HG02870 (cell line): ENCODE results near the gene LRBA.
"Not testable (repeated sequence)": the region's sequence is repeated elsewhere in the genome, so short reads cannot be mapped to it uniquely, and the experiment has no call there.

Experiments
- ATAC-seq: cut with Tn5 transposase; IDR thresholded peaks from one replicate; pipeline ENCODE4 v1.9.1; 2021; ENCODE audit warnings: mild to moderate bottlenecking, moderate library complexity; ENCODE audit not compliant: unreplicated experiment

The LRBA gene

GRCh38 chr4:151015459-151016347, 619 bp upstream of the LRBA start:
- peak; percentile 71 for ATAC-seq

DNA sequence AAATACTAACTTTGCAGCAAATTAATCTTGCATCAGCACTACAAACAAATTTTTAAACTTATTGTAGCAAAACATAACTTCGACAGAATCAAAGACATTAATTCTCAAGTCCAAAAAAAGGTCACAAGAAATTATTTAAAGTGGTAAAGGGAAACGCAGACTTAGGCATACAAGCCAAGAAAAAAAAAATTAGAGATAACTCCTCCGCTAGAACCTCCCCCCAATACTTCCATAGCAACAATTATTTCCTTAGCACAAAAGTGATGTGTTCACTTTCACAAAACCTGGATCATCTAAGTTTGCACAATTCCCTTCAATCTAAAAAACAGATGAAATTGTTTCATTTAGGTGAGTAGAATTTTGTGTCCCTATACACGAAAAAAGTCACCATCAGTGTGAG, 1.1 kb downstream of the LRBA start:
- ATAC-seq = no peak

- ATAC-seq = no peak
Observed at GRCh38 chr4:151013491-151013890, 1.6 kb downstream of the LRBA start.

GRCh38 chr4:151012820-151013219, 2.3 kb downstream of the LRBA start:
- no peak for ATAC-seq

DNA sequence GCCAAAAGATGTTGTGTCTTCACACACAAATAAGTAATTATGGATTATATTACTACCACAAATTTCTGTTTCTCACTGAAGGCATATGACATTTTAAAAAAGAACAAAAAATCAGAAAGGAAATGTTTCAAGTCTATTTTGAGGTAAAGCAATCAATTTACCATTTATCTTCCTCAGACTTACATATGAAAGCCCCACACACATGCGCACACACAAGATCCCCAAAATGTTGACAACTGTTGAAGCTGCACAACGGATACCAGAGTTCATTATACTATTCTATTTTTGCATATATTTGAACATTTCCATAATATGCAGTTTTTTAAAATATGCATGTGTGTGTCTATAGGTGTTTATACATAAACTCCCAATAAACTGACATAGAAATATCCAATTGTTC, 2.7 kb downstream of the LRBA start:
- ATAC-seq = no peak

DNA sequence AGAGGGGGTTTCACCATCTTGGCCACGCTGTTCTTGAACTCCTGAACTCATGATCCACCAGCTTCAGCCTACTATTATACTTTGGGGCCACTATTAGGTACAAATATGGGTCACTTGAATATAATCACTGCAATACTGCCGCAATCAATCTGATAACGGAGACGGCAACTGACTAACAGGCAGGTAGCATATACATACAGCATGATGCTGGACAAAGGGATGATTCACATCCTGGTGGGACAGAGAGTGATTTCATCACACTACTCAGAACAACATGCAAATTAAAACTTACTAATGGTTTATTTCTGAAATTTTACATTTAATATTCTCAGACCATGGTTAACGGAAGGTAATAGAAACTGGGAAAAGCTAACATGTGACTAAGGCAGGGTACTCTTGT, 10.9 kb downstream of the LRBA start:
- ATAC-seq = no peak

GRCh38 chr4:151000747-151001429, 14.2 kb downstream of the LRBA start:
- no peak for ATAC-seq

- no peak for ATAC-seq
Observed at GRCh38 chr4:150999086-150999485, 16.0 kb downstream of the LRBA start.

DNA sequence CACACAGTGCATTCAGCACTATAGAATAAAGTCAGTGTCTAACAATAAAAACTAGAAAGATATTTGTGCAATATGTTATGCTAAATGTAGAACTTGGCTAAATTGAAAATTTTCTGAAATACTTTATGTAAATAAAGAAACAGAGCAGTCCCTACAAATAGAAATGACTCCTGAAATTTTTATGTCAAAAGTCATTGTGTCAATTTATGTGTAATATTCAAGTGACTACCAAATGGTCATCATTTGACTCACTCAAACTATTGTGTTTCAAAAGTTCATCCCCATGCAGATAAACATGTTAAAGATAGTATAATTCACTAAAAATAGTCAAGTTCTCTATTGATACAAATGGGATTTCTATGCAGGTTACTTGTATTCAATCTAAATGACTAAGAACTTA, 17.9 kb downstream of the LRBA start:
- no peak for ATAC-seq

GRCh38 chr4:150994721-150995120, 20.4 kb downstream of the LRBA start:
- ATAC-seq = no peak

DNA sequence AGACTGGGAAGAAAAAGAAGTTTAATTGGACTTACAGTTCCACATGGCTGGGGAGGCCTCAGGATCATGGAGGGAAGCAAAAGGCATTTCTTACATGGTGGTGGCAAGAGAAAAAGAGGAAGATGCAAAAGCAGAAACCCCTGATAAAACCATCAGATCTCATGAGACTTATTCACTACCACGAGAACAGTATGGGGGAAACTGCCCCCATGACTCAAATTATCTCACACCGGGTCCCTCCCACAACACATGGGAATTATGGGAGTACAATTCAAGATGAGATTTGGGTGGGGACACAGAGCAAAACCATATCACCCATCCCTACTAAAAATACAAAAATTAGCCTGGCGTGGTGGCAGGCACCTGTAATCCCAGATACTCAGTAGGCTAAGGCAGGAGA, 21.5 kb downstream of the LRBA start:
- ATAC-seq = not testable (repeated sequence)

DNA sequence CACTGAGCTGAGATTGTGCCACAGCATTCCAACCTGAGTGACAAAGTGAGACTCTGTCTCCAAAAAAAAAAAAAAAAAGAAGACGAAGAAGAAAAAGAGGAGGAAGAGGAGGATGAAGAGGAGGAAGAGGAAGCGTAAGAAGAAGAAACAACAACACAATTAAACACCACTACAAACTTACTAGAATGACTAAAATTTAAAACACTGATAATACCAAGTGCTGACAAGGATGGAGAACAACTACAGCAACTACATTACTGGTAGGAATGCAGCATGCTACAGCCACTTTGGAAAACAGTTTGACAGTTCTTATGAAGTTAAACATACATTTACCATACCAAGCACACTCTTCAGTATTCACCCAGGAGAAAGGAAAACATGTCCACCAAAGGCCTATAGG, 24.1 kb downstream of the LRBA start:
- no peak for ATAC-seq

DNA sequence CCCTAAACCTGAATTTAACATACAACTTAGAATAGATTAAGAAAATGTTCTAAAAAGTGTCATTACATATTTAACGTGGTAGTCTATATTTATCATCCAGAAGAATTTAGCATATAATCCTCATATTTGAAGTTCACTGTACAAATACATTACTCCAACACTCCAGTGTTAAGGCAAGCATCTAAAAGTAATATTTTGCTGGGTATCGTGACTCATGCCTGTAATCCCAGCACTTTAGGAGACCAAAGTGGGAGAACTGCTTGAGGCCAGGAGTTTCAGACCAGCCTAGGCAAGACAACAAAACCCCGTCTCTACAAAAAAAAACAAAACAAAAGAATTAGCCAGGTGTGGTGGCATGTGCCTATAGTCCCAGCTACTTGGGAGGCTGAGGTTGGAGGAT, 24.8 kb downstream of the LRBA start:
- ATAC-seq = no peak

GRCh38 chr4:150988238-150988637, 26.8 kb downstream of the LRBA start:
- no peak for ATAC-seq

DNA sequence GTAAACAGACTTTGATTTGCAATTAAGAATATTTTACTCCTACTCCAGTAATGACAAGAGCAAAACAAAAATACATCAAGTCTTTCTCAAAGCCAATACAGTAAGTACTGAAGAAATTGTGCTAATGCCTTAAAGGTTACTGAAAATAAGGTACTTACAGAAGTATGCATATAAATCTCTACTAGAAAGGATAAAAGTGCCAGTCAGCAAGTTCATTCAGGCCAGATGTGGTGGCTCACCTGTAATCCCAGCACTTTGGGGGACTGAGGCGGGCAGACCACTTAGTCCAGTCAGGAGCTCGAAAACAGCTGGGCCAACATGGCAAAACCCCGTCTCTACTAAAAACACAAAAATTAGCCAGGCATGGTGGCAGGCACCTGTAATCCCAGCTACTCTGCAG, 27.9 kb downstream of the LRBA start:
- no peak for ATAC-seq

- ATAC-seq = peak; percentile 77
Observed at GRCh38 chr4:150986085-150986484, 29.0 kb downstream of the LRBA start.

- no peak for ATAC-seq
Observed at GRCh38 chr4:150983851-150984250, 31.2 kb downstream of the LRBA start.

DNA sequence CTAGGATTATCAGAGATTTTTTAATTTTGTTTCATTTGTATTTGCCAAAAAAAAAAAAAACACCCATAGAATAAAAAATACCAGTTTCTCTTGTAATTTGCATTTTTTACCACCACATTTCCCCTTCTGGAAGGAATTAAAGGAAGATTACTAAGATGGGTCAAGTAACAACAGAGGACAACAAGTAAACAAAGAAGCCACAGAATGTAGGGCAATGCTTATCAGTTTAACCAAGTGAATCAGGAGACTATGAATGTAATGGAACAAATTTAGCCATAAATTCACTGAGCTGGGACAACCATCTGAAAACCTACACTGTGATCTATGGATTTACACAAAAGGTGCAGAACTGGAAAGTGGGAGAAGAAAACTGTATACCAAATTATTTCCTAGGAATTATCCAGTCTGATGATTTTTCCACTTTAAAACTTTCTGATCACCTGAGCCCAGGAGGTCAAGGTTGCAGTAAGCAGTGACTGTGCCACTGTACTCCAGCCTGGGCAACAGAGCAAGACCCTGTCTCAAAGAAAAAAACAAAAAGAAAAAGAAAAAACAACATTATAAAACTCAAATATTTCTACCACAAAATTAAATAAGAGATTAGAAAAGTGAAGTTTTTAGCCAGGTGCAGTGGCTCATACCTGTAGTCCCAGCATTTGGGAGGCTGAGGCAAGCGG, 32.4 kb downstream of the LRBA start:
- no peak for ATAC-seq

- no peak for ATAC-seq
Observed at GRCh38 chr4:150978738-150979575, 36.1 kb downstream of the LRBA start.

- peak; percentile 64 for ATAC-seq
Observed at GRCh38 chr4:150976478-150977118, 38.5 kb downstream of the LRBA start.
